B cell (primary cell): ENCODE results near the gene H1-8.

ENCODE experiments used
- EZH2 ChIP-seq: IDR thresholded peaks from 2 replicates; pipeline ENCODE4 v1.6.1; 2012; ENCODE audit warnings: borderline replicate concordance, low read depth, mild to moderate bottlenecking, moderate library complexity, low read length; ENCODE audit not compliant: insufficient read depth, poor library complexity, severe bottlenecking
- TF ChIP-seq, protein P1 (sequence below): fragments of 200-600 bp; IDR thresholded peaks from one replicate; pipeline ENCODE4 v1.8.0; 2022; ENCODE audit warnings: antibody characterized with exemption, mild to moderate bottlenecking

DNA sequence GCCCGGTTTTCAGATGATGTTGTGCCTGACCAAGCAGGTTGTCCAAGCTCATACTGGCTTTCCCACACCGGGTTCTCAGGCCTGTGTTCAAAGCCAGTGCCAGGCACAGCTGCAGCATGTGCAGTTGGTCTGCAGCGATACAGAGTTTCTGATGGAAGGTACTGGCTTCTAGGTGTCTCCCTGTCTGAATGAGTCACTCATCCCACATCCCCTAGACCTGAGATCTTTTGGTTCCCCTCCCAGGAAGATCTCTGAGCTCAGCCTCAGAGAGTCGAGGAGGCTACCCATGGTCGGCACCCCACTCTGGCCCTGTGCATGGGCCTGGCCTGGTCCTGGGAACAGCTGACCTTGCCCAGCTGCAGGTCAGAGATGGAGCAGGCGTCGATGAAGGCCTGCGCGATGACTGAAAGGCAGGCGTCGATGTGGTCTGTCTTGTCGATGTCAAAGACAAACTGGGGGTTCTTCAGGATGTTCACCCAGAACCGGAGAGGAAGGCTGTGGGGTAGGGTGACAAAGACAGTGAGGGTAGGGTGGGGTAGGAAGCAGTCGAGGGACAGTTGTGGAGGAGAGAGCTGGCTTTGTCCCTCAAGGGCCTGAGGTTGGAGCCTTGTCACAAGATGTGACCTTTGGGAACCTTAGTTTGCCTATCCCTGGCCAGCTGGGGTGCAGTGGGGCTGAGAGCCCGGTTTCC is 15.3 kb downstream of the H1-8 start:
- TF ChIP-seq, protein P1, sequence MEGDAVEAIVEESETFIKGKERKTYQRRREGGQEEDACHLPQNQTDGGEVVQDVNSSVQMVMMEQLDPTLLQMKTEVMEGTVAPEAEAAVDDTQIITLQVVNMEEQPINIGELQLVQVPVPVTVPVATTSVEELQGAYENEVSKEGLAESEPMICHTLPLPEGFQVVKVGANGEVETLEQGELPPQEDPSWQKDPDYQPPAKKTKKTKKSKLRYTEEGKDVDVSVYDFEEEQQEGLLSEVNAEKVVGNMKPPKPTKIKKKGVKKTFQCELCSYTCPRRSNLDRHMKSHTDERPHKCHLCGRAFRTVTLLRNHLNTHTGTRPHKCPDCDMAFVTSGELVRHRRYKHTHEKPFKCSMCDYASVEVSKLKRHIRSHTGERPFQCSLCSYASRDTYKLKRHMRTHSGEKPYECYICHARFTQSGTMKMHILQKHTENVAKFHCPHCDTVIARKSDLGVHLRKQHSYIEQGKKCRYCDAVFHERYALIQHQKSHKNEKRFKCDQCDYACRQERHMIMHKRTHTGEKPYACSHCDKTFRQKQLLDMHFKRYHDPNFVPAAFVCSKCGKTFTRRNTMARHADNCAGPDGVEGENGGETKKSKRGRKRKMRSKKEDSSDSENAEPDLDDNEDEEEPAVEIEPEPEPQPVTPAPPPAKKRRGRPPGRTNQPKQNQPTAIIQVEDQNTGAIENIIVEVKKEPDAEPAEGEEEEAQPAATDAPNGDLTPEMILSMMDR = no peak
- TF ChIP-seq EZH2 = no peak
